MCF 10A (cell line): ENCODE data around the gene SMIM1. TPM values are rescaled to one million over a fixed set of nuclear protein-coding genes. Genes with fewer than 3 reads are reported as not detected.

Source experiments
- BruUV-seq: library from RNA; stranded (reverse); fragments of 400-500 nt; replicated peaks from 2 replicates; lab custom pipeline; 2021; lab: Mats Ljungman, UMichigan
- CTCF ChIA-PET: fragments of 300-600 bp; sonication (Branson Sonifier 250); formaldehyde crosslinking; extraction: SDS; loops from one replicate; lab custom pipeline; 2021; ENCODE audit warnings: antibody characterized with exemption, inconsistent platforms; lab: Yijun Ruan, JAX
- POLR2A ChIA-PET: fragments of 300-600, 350-650 bp; sonication (Branson Sonifier 250); formaldehyde crosslinking; extraction: SDS; loops from one replicate; lab custom pipeline; 2020; ENCODE audit warnings: antibody characterized with exemption, inconsistent platforms; lab: Yijun Ruan, JAX
- DNase-seq: peaks from one replicate; pipeline ENCODE4 v3.0.0-alpha.2; 2018; ENCODE audit not compliant: unreplicated experiment
- H3K27ac Mint-ChIP-seq: one replicate; pipeline ENCODE4 v1.8.0; 2022; ENCODE audit warnings: mild to moderate bottlenecking, low read depth, mixed read lengths; ENCODE audit not compliant: unreplicated experiment
- H3K27me3 Mint-ChIP-seq: one replicate; pipeline ENCODE4 v1.8.0; 2022; ENCODE audit warnings: mixed read lengths; ENCODE audit not compliant: insufficient read depth, unreplicated experiment
- H3K36me3 Mint-ChIP-seq: one replicate; pipeline ENCODE4 v1.8.0; 2022; ENCODE audit warnings: mild to moderate bottlenecking, moderate library complexity, mixed read lengths; ENCODE audit not compliant: insufficient read depth, unreplicated experiment
- H3K4me1 Mint-ChIP-seq: one replicate; pipeline ENCODE4 v1.8.0; 2022; ENCODE audit warnings: mixed read lengths; ENCODE audit not compliant: insufficient read depth, unreplicated experiment
- H3K4me3 Mint-ChIP-seq: one replicate; pipeline ENCODE4 v1.8.0; 2022; ENCODE audit warnings: mild to moderate bottlenecking, moderate library complexity, mixed read lengths; ENCODE audit not compliant: unreplicated experiment
- H3K9me3 Mint-ChIP-seq: one replicate; pipeline ENCODE4 v1.8.0; 2022; ENCODE audit warnings: mixed read lengths; ENCODE audit not compliant: unreplicated experiment
- CTCF ChIP-seq: fragments of 200-600 bp; IDR thresholded peaks from one replicate; pipeline ENCODE4 v1.8.0; 2022; ENCODE audit warnings: antibody characterized with exemption, mild to moderate bottlenecking; ENCODE audit not compliant: unreplicated experiment
- intact Hi-C: fragments of 100-400 bp; cut with micrococcal nuclease; formaldehyde crosslinking; loops from 2 replicates; pipeline ENCODE4 v1.14.1; 2022
- total RNA-seq: library from RNA; stranded (reverse); gene quantifications from 2 replicates; pipeline ENCODE4 v1.2.3, GENCODE V29; 2022

SMIM1 gene
- total RNA-seq, 1 experiment from 2014 or later = not detected

GRCh38 chr1:3734602-3735001, 37.9 kb upstream of the SMIM1 start:
- Mint-ChIP-seq H3K4me1 (no peaks in the 10 kb centered on the region), H3K9me3 (no peaks in the 10 kb centered on the region), H3K27ac (no peak overlapping the region), H3K4me3 (no peak overlapping the region), H3K27me3 (no peaks in the 10 kb centered on the region), H3K36me3 (peaks cover 17% of the 10 kb centered on the region)
- DNase-seq = no peak
- TF ChIP-seq CTCF = no peak
- CTCF ChIA-PET = interaction anchor here (0.6 to 1.5 kb wide), 3 partner anchors 10 to 11 kb away, joined by 6 read pairs; no protein-coding TSS in a partner anchor
- intact Hi-C loops = no loop called here
- no TSS peak for BruUV-seq
- POLR2A ChIA-PET = interaction anchor here (1.3 kb wide), 1 partner anchor 8 kb away, joined by 4 read pairs; no protein-coding TSS in a partner anchor

- H3K36me3 Mint-ChIP-seq = peaks cover 17% of the 10 kb centered on the region
- H3K9me3 Mint-ChIP-seq = no peaks in the 10 kb centered on the region
- H3K27me3 Mint-ChIP-seq = no peaks in the 10 kb centered on the region
- no peak overlapping the region for H3K4me3 Mint-ChIP-seq
- POLR2A ChIA-PET = no interaction called here
- BruUV-seq = no TSS peak
- intact Hi-C loops = no loop called here
- no peak overlapping the region for H3K27ac Mint-ChIP-seq
- CTCF ChIA-PET = interaction anchor here (1.0 kb wide), 1 partner anchor 11 kb away, joined by 7 read pairs; no protein-coding TSS in a partner anchor
- DNase-seq = no peak
- TF ChIP-seq CTCF = no peak
- H3K4me1 Mint-ChIP-seq = no peaks in the 10 kb centered on the region
Measured at GRCh38 chr1:3735027-3735681, 37.4 kb upstream of the SMIM1 start.

- ChIA-PET CTCF (interaction anchor here (0.6 to 1.0 kb wide), 2 partner anchors 11 to 264 kb away, joined by 3 to 7 read pairs; no protein-coding TSS in a partner anchor), POLR2A (no interaction called here)
- H3K36me3 Mint-ChIP-seq = peaks cover 17% of the 10 kb centered on the region
- intact Hi-C loops = no loop called here
- H3K27me3 Mint-ChIP-seq = no peaks in the 10 kb centered on the region
- no peak overlapping the region for H3K27ac Mint-ChIP-seq
- no peak overlapping the region for H3K4me3 Mint-ChIP-seq
- H3K4me1 Mint-ChIP-seq = no peaks in the 10 kb centered on the region
- no TSS peak for BruUV-seq
- TF ChIP-seq CTCF = no peak
- no peaks in the 10 kb centered on the region for H3K9me3 Mint-ChIP-seq
- no peak for DNase-seq
Measured at GRCh38 chr1:3735688-3736087, 36.9 kb upstream of the SMIM1 start.

- H3K27ac Mint-ChIP-seq = no peak overlapping the region
- BruUV-seq = no TSS peak
- H3K9me3 Mint-ChIP-seq = no peaks in the 10 kb centered on the region
- ChIA-PET POLR2A (no interaction called here), CTCF (interaction anchor here (0.6 to 1.0 kb wide), 3 partner anchors 12 to 265 kb away, joined by 3 to 7 read pairs (median 4); no protein-coding TSS in a partner anchor)
- DNase-seq = no peak
- TF ChIP-seq CTCF = no peak
- no peaks in the 10 kb centered on the region for H3K27me3 Mint-ChIP-seq
- H3K4me3 Mint-ChIP-seq = no peak overlapping the region
- intact Hi-C loops = no loop called here
- peaks cover 17% of the 10 kb centered on the region for H3K36me3 Mint-ChIP-seq
- H3K4me1 Mint-ChIP-seq = no peaks in the 10 kb centered on the region
Measured at GRCh38 chr1:3736131-3736561, 36.4 kb upstream of the SMIM1 start.
